PFSK-1 (cell line): Measurements from ENCODE around the gene ANKS3.

Source experiments
- FOXP2 ChIP-seq: optimal IDR thresholded peaks from 2 replicates; pipeline ENCODE3; 2011; ENCODE audit warnings: borderline replicate concordance, control low read depth, inconsistent platforms; ENCODE audit not compliant: insufficient read depth; ENCODE audit errors: extremely low read length, extremely low read depth
- POLR2AphosphoS5 ChIP-seq: IDR thresholded peaks from 2 replicates; pipeline ENCODE4 v1.6.1; 2012; ENCODE audit warnings: low read depth, mild to moderate bottlenecking, control low read depth, low read length, moderate library complexity
- REST ChIP-seq, 2 experiments: IDR thresholded peaks; 2 replicates each; pipeline versions ENCODE4 v1.6.1 to v1.8.0; 2011 to 2012; ENCODE audit warnings: low read depth in 2 of 2, low read length in 2 of 2, control low read depth in 1 of 2, inconsistent platforms in 1 of 2, mild to moderate bottlenecking in 1 of 2, moderate library complexity in 1 of 2; ENCODE audit not compliant: insufficient read depth in 1 of 2
- SIN3A ChIP-seq: IDR thresholded peaks from 2 replicates; pipeline ENCODE4 v1.6.1; 2012; ENCODE audit warnings: mild to moderate bottlenecking, low read length, moderate library complexity, borderline replicate concordance; ENCODE audit not compliant: insufficient read depth
- TAF1 ChIP-seq: IDR thresholded peaks from 2 replicates; pipeline ENCODE4 v1.6.1; 2012; ENCODE audit warnings: low read length, control low read depth, borderline replicate concordance; ENCODE audit not compliant: insufficient read depth

DNA sequence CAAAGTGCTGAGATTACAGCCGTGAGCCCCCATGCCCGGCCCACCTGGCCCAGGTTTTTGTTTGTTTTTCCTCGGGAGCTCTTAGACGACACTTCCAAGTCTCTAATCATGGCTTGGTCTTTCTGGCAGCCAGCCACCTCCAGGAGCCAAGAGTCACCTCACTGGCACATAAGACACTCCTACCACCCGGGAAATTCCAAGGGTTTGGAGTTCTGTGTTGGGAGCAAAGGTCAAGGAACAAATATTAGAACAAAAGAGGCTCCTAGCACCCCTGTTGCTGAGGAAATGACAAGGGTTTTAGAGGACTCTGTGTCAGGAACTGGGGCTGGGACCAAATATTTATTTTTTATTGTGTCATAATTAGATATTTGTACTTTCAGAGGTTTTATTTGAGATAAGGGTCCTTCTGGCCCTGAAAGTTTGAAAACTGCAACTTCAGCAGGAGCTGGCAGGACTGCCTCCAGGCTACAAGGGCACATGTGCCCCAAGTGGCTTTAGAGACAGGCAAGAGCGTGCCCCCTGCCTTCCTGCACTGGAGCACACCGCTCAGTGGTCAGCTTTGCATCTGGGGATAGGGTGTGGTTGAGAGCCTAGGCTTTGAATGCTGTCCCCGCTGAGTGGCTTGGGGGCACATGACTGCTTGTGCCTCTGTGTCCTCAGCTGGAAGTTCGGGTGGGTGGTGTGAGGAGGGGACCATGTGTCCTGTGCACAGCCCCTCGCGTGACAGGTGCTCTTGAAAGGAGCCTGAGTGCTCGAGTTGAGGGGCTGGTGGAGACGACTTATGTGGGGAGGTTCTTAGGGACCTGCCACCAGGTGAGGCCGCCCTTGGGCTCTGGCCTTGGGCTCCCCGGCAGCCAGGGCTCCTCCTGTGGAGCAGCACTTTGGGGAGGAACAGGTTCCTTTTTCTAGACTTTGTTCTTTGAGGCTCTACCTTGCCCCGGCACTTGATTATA, 79.8 kb downstream of the ANKS3 start:
- TF ChIP-seq POLR2AphosphoS5: no peak
- no peak for TF ChIP-seq TAF1
- TF ChIP-seq SIN3A: no peak
- TF ChIP-seq REST (IDR thresholded peaks at IDR 0.05; ENCODE audit: insufficient read depth in 1 of 2, low read depth in 2 of 2, low read length in 2 of 2): no peak
- no peak for TF ChIP-seq FOXP2
